Large intestine (tissue), 3 donors: Measurements from ENCODE around the gene PGAP1. TPM values are rescaled to one million over a fixed set of nuclear protein-coding genes. Genes with fewer than 3 reads are reported as not detected.
"Not testable (repeated sequence)": the region's sequence is repeated elsewhere in the genome, so short reads cannot be mapped to it uniquely, and the experiment has no call there.

ENCODE experiments used
- DNase-seq, 2 donors: peaks; one replicate each; pipeline versions ENCODE4 v3.0.0 to v3.0.0-alpha.2; 2013
- H3K27ac ChIP-seq: one replicate; pipeline ENCODE4 v1.5.1; 2013; ENCODE audit warnings: low read length
- H3K27me3 ChIP-seq: 2 replicates; pipeline ENCODE4 v1.6.1; 2013; ENCODE audit warnings: low read length; ENCODE audit not compliant: control insufficient read depth, insufficient read depth
- H3K36me3 ChIP-seq: 2 replicates; pipeline ENCODE4 v1.6.1; 2013; ENCODE audit warnings: low read length; ENCODE audit not compliant: control insufficient read depth, insufficient read depth
- H3K4me1 ChIP-seq: one replicate; pipeline ENCODE4 v1.6.1; 2013; ENCODE audit warnings: low read length; ENCODE audit not compliant: control insufficient read depth, insufficient read depth
- H3K4me3 ChIP-seq: one replicate; pipeline ENCODE4 v1.5.1; 2013; ENCODE audit warnings: low read length
- H3K9me3 ChIP-seq: one replicate; pipeline ENCODE4 v1.6.1; 2013; ENCODE audit warnings: mild to moderate bottlenecking, low read depth, low read length, moderate library complexity; ENCODE audit not compliant: control insufficient read depth
- WGBS: methylation state at CpG from one replicate; pipeline ENCODE4 v1.1.5; 2013; ENCODE audit warnings: low lambda C conversion rate; ENCODE audit not compliant: insufficient coverage; 5-methylcytosine and 5-hydroxymethylcytosine counted together
- polyA plus RNA-seq: library from polyadenylated mRNA; unstranded; fragments of 120-200 nt; gene quantifications from one replicate; pipeline ENCODE4 v1.2.1, GENCODE V29; 2013

The PGAP1 gene
- polyA plus RNA-seq, 1 donor = 15.1 TPM

GRCh38 chr2:196905365-196905764, 21.1 kb downstream of the PGAP1 start:
- Histone ChIP-seq H3K27ac (peak overlapping the region; percentile 47), H3K36me3 (peaks cover 10% of the 10 kb centered on the region), H3K4me3 (peak overlapping the region; percentile 10)
- not testable (repeated sequence) for H3K27me3 ChIP-seq, H3K4me1 ChIP-seq, H3K9me3 ChIP-seq, DNase-seq
- WGBS = 100% methylated on average over 1 of the region's 15 CpGs

DNA sequence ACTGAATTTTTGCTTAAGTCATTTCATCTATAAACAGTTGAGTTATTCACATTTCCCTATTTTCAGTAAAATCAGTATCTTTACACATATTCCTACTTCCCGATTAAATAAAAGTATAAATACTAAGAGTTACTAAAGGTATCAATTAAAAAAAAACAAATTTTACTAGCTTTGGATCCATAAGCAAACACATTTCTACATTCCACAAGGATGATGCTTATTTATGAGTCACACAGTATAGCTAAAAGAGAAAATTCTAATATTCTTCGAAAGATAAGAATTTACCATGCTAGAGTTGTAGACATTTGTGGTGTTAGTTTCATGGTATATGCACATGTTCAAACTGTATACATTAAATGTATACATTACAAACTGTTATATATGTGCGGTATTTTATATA, 23.7 kb downstream of the PGAP1 start:
- no peak overlapping the region for H3K27ac ChIP-seq
- DNase-seq = no peak
- H3K27me3 ChIP-seq = no peaks in the 10 kb centered on the region
- no peaks in the 10 kb centered on the region for H3K4me1 ChIP-seq
- H3K9me3 ChIP-seq = no peaks in the 10 kb centered on the region
- WGBS = 100% methylated on average over 2 of the region's 3 CpGs
- no peak overlapping the region for H3K4me3 ChIP-seq
- peaks cover 17% of the 10 kb centered on the region for H3K36me3 ChIP-seq

GRCh38 chr2:196900843-196901242, 25.7 kb downstream of the PGAP1 start:
- H3K27ac ChIP-seq = no peak overlapping the region
- H3K27me3 ChIP-seq = no peaks in the 10 kb centered on the region
- WGBS = 0% methylated on average over 1 of the region's 6 CpGs
- no peaks in the 10 kb centered on the region for H3K4me1 ChIP-seq
- peak in 1 of 2 donors; percentile 36 for DNase-seq
- H3K36me3 ChIP-seq = peaks cover 29% of the 10 kb centered on the region
- H3K9me3 ChIP-seq = no peaks in the 10 kb centered on the region
- H3K4me3 ChIP-seq = no peak overlapping the region

GRCh38 chr2:196899976-196900375, 26.5 kb downstream of the PGAP1 start:
- no peaks in the 10 kb centered on the region for H3K9me3 ChIP-seq

GRCh38 chr2:196891136-196891535, 35.4 kb downstream of the PGAP1 start:
- Histone ChIP-seq H3K4me1 (no peaks in the 10 kb centered on the region), H3K27ac (no peak overlapping the region), H3K4me3 (no peak overlapping the region), H3K27me3 (no peaks in the 10 kb centered on the region), H3K9me3 (no peaks in the 10 kb centered on the region), H3K36me3 (peaks cover 15% of the 10 kb centered on the region)
- no peak for DNase-seq
- no CpG with 5 or more reads among the region's 2 CpGs for WGBS

More at GRCh38 chr2:196899976-196900375, 26.5 kb downstream of the PGAP1 start:
- H3K27ac ChIP-seq = no peak overlapping the region
- H3K36me3 ChIP-seq = peaks cover 36% of the 10 kb centered on the region
- 60% methylated on average over 1 of the region's 3 CpGs for WGBS
- H3K4me3 ChIP-seq = no peak overlapping the region
- H3K4me1 ChIP-seq = no peaks in the 10 kb centered on the region
- no peaks in the 10 kb centered on the region for H3K27me3 ChIP-seq
- DNase-seq = no peak

GRCh38 chr2:196887431-196887830, 39.1 kb downstream of the PGAP1 start:
- H3K9me3 ChIP-seq = no peaks in the 10 kb centered on the region
- no peak overlapping the region for H3K4me3 ChIP-seq
- H3K36me3 ChIP-seq = peaks cover 16% of the 10 kb centered on the region
- H3K27ac ChIP-seq = no peak overlapping the region
- H3K27me3 ChIP-seq = no peaks in the 10 kb centered on the region
- DNase-seq = no peak
- H3K4me1 ChIP-seq = no peaks in the 10 kb centered on the region

DNA sequence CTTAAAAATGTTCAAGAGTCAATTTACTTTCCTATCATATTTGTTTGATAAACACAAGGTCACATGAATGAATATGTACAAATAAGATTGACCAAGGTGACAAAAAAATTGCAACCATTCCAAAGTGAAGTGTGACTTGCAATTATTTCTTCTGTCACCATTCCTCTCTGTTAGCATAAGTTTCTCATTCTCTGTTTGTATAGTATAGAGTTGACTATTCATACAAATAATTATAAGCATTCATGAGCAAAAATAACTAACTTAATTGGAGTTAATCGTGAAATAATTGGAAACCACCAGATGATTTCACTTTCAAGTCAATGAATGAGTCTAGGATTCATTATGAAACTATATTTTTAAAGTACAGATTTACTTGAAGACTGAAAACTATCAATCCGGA, 42.1 kb downstream of the PGAP1 start:
- H3K36me3 ChIP-seq = peaks cover 14% of the 10 kb centered on the region
- no peak overlapping the region for H3K4me3 ChIP-seq
- H3K9me3 ChIP-seq = no peaks in the 10 kb centered on the region
- WGBS = 100% methylated on average over 2 of the region's 2 CpGs
- no peaks in the 10 kb centered on the region for H3K4me1 ChIP-seq
- H3K27ac ChIP-seq = no peak overlapping the region
- no peak for DNase-seq
- H3K27me3 ChIP-seq = no peaks in the 10 kb centered on the region

- no peak overlapping the region for H3K27ac ChIP-seq
- WGBS = 100% methylated on average over 1 of the region's 1 CpG
- no peaks in the 10 kb centered on the region for H3K4me1 ChIP-seq
- H3K4me3 ChIP-seq = no peak overlapping the region
- H3K27me3 ChIP-seq = no peaks in the 10 kb centered on the region
- H3K9me3 ChIP-seq = no peaks in the 10 kb centered on the region
- H3K36me3 ChIP-seq = peaks cover 27% of the 10 kb centered on the region
- DNase-seq = no peak
Measured at GRCh38 chr2:196876364-196876763, 50.1 kb downstream of the PGAP1 start.

DNA sequence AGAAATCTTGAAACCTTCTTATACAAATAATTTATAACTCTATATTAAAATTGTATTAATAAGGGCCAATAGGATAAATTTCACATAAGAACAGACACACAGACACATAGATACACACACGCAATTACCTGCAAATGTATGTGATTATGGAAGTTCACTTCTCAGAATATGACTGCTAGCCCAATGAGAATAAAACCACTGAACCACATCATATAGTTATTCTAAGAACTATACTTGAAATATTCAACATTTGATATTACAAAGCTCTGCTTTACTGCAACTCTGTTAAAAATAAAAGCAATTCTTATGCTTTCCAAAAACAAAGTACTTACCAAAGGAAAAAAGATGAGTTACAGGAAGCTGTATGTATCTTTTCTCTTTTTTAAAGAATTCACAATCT, 51.1 kb downstream of the PGAP1 start:
- Histone ChIP-seq H3K27ac (no peak overlapping the region), H3K4me3 (no peak overlapping the region), H3K27me3 (no peaks in the 10 kb centered on the region), H3K4me1 (no peaks in the 10 kb centered on the region), H3K36me3 (peaks cover 27% of the 10 kb centered on the region), H3K9me3 (no peaks in the 10 kb centered on the region)
- no peak for DNase-seq
- no CpG with 5 or more reads among the region's 1 CpG for WGBS

DNA sequence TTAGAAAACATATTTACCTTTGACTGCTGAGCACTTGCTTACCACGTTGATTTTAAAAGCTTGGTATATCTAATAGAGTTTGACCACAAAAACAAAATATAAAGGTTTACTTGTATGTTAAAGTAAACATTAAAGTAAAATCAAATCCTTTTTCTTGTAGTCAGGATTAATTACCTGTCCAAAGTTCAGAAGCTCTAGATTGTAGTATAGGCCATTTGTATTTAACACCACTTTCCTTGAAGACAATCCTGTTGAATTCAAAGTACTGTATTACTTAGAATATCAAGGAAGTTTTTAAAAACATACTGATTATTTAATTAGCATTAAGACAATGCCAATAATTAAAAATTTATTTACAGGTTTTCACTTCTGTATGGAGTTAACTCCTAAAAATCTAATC, 53.0 kb downstream of the PGAP1 start:
- no peaks in the 10 kb centered on the region for H3K4me1 ChIP-seq

DNA sequence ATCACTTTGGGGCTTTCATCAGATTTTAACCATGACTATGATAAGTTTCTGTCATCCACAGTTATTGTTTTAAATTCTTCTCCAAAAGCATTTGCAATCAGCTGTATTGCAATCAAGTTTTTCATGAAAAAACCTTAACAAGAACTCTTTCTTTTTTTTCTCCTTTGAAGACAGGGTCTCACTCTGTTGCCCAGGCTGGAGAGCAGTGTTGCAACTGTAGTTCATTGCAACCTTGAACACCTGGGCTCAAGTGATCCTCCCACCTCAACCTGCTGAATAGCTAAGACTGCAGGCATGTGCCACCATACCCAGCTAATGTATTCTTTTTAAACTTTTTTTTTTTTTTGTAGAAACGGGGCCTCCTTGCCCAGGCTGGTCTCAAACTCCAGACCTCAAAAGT, 71.9 kb downstream of the PGAP1 start:
- Histone ChIP-seq H3K9me3 (peaks cover 6% of the 10 kb centered on the region), H3K36me3 (peaks cover 7% of the 10 kb centered on the region), H3K4me3 (no peak overlapping the region), H3K27ac (no peak overlapping the region), H3K27me3 (no peaks in the 10 kb centered on the region), H3K4me1 (peaks cover 5% of the 10 kb centered on the region)
- DNase-seq = no peak
- no CpG with 5 or more reads among the region's 1 CpG for WGBS

More for the DNA sequence above, 53.0 kb downstream of the PGAP1 start:
- Histone ChIP-seq H3K27ac (no peak overlapping the region), H3K9me3 (no peaks in the 10 kb centered on the region), H3K4me3 (no peak overlapping the region), H3K27me3 (no peaks in the 10 kb centered on the region), H3K36me3 (peaks cover 17% of the 10 kb centered on the region)
- peak in 1 of 2 donors; percentile 63 for DNase-seq
- WGBS = 20% methylated on average over 1 of the region's 1 CpG
